SK-N-MC (cell line): ENCODE data around the gene IL18.
"Not testable (repeated sequence)": the region's sequence is repeated elsewhere in the genome, so short reads cannot be mapped to it uniquely, and the experiment has no call there.

Experiments
- DNase-seq: peaks from one replicate; pipeline ENCODE4 v3.0.0-alpha.2; 2011; ENCODE audit warnings: low read depth, low spot score
- H3K27ac ChIP-seq: fragments of 200-600 bp; sonication (generic); 2 replicates; pipeline ENCODE4 v1.5.1; 2016; ENCODE audit warnings: mixed run types
- H3K36me3 ChIP-seq: fragments of 200-600 bp; sonication (generic); 2 replicates; pipeline ENCODE4 v1.6.1; 2017; ENCODE audit warnings: antibody characterized with exemption, low read length, mixed read lengths; ENCODE audit not compliant: insufficient read depth
- H3K4me3 ChIP-seq: fragments of 200-600 bp; sonication (generic); 2 replicates; pipeline ENCODE4 v1.5.1; 2016
- H3K9ac ChIP-seq: fragments of 200-600 bp; sonication (generic); 2 replicates; pipeline ENCODE4 v1.8.0; 2017; ENCODE audit warnings: mixed run types, mixed read lengths; ENCODE audit not compliant: insufficient read length
- H3K9me3 ChIP-seq: fragments of 200-600 bp; sonication (generic); 2 replicates; pipeline ENCODE4 v1.6.1; 2017; ENCODE audit warnings: low read depth, mild to moderate bottlenecking, antibody characterized with exemption, low read length, moderate library complexity, mixed read lengths
- EZH2 ChIP-seq: fragments of 200-600 bp; sonication (generic); IDR thresholded peaks from one replicate; pipeline ENCODE4 v1.6.1; 2017; ENCODE audit warnings: antibody characterized with exemption
- FOXP2 ChIP-seq: optimal IDR thresholded peaks from 2 replicates; pipeline ENCODE3; 2011; ENCODE audit warnings: mild to moderate bottlenecking, moderate library complexity; ENCODE audit not compliant: insufficient read depth; ENCODE audit errors: extremely low read length, control extremely low read depth
- POLR2AphosphoS5 ChIP-seq: IDR thresholded peaks from 2 replicates; pipeline ENCODE4 v1.6.1; 2012; ENCODE audit warnings: mild to moderate bottlenecking, low read depth, low read length, borderline replicate concordance

IL18 gene

DNA sequence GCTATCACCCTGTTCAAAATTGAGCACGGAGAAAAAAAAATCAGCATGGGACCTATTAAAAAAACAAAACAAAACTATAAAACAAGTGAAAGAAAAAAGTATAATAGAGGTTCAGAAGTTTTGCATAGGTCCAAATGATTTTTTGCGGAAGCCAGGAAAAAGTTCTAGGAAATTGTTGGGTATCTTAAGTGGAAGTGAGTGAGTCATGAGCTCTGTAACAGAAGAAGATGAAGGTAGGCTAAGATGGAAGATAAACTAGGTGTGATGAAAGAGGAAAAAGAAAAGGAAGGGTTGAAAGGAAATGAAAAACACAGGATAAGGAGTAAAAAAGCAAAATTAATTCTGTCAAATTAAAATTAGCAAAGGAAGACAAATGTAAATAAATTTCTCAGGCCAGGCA is 49.4 kb downstream of the IL18 start:
- Histone ChIP-seq H3K36me3 (no peaks in the 10 kb centered on the region; the same call in 1 of the 2 replicates), H3K9ac (no peak overlapping the region), H3K27ac (no peak overlapping the region), H3K4me3 (no peak overlapping the region), H3K9me3 (peaks cover 5% of the 10 kb centered on the region; the same call in 1 of the 2 replicates)
- no peak for DNase-seq
- TF ChIP-seq EZH2 (no peak), FOXP2 (no peak), POLR2AphosphoS5 (no peak)

DNA sequence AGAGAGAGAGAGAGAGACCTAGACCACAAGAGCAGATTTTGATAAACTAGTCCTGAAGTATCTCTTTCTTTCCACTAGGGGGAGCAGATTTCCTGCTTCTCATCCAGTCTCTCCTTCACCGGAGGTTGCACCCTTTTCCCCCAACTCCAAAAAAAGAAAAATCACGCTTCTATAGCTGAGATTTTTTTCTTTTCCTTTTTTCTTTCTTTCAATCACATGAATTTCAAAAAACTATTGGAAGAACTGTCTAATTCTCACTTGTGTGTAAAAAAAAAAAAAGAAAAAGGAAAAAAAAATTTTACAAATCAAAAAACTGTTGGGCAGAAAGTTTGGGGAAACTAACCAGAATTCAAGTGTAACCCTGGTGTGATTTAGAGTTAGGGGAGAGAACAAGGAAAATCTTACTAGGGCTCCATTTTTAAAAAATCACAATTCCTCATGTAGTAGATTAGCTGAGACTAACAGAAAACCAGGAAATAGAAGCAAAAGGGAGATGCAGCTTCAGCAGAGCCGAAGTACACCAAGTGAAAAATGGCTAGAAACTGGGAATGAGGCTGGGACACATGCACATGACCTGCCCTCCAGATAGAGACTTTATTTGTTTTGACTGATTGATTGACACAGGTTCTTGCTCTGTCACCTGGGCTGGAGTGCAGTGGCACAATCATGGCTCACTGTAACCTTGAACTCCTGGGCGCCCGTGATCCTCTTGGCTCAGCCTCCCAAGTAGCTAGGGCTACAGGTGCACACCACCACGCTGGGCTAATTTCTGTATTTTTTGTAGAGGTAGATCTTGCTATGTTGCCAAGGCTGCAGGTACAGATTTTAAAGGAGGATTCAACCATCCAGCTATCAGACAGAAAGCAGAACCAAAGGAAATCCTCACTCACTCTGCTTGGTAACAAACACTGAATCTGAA is 50.1 kb downstream of the IL18 start:
- Histone ChIP-seq H3K36me3 (no peaks in the 10 kb centered on the region; the same call in 1 of the 2 replicates), H3K9me3 (peaks cover 5% of the 10 kb centered on the region; the same call in 1 of the 2 replicates), H3K9ac (no peak overlapping the region), H3K4me3 (no peak overlapping the region), H3K27ac (no peak overlapping the region)
- no peak for DNase-seq
- TF ChIP-seq POLR2AphosphoS5 = no peak
- no peak for TF ChIP-seq EZH2
- TF ChIP-seq FOXP2 = no peak

DNA sequence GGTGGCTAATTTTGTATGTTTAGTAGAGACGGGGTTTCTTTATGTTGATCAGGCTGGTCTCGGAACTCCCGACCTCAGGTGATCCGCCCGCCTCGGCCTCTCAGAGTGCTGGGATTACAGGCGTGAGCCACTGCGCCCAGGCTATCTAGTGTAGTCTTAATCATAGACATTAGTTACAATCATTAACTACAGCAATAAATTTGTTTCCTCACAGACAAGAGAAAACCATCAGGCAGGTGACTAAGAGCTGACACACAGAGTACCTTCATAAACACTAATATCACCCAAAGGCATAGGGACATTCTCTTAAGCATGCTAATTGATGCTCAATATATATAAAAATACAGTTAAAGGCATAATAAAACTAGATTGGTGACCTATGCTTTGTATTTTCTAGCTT is 57.8 kb downstream of the IL18 start:
- no peaks in the 10 kb centered on the region; the same call in 1 of the 2 replicates for H3K36me3 ChIP-seq
- no peak for DNase-seq
- H3K27ac ChIP-seq = no peak overlapping the region
- H3K9me3 ChIP-seq = peaks cover 5% of the 10 kb centered on the region; the same call in 1 of the 2 replicates
- no peak overlapping the region for H3K9ac ChIP-seq
- TF ChIP-seq POLR2AphosphoS5 = no peak
- TF ChIP-seq FOXP2 = no peak
- TF ChIP-seq EZH2 = no peak
- H3K4me3 ChIP-seq = no peak overlapping the region

DNA sequence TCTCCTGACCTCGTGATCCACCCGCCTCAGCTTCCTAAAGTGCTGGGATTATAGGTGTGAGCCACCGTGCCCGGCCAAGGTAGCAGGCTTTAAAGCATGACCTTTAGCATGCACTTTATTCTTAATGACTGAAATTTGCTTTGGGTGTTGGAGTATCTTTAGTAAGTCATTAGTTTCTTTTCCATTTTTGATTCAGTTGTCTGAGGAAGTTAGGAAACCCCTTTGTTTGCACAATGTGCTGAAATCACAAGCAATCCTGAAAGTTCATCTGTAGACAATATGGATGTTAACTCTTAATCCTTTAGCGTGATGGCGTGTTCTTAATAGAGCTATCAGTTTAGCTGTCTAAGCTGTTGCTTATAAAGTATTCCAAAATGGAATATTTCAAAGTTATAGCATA is 60.4 kb downstream of the IL18 start:
- Histone ChIP-seq H3K36me3 (no peaks in the 10 kb centered on the region), H3K27ac (no peak overlapping the region), H3K9me3 (no peaks in the 10 kb centered on the region), H3K9ac (no peak overlapping the region), H3K4me3 (no peak overlapping the region)
- TF ChIP-seq POLR2AphosphoS5 (no peak), FOXP2 (no peak), EZH2 (no peak)
- DNase-seq = no peak

DNA sequence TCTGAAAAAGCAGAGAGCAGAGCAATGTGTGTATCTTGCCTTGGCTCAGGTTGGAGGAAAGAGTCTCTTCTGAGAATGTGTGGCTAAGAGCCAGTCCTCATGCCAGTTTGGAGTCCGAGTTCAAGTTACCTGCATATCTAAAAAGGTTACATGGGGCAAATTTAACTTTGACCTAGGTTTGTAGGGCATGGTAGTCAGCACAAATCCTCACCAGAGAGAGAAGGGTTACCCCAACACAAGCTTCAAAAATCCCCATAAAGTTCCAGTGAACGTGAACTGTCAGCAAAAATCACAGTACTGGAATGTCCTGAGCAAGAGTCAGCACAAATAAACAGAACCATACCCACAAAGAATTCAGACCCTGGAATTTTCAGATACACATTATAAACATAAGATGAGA is 63.4 kb downstream of the IL18 start:
- no peak overlapping the region for H3K4me3 ChIP-seq
- H3K36me3 ChIP-seq = peaks cover 11% of the 10 kb centered on the region
- no peak for DNase-seq
- TF ChIP-seq POLR2AphosphoS5 = no peak
- TF ChIP-seq FOXP2 = no peak
- TF ChIP-seq EZH2 = no peak
- no peaks in the 10 kb centered on the region for H3K9me3 ChIP-seq
- H3K9ac ChIP-seq = peak overlapping the region; percentile 8
- peak overlapping the region; percentile 59; the same call in 1 of the 2 replicates for H3K27ac ChIP-seq

DNA sequence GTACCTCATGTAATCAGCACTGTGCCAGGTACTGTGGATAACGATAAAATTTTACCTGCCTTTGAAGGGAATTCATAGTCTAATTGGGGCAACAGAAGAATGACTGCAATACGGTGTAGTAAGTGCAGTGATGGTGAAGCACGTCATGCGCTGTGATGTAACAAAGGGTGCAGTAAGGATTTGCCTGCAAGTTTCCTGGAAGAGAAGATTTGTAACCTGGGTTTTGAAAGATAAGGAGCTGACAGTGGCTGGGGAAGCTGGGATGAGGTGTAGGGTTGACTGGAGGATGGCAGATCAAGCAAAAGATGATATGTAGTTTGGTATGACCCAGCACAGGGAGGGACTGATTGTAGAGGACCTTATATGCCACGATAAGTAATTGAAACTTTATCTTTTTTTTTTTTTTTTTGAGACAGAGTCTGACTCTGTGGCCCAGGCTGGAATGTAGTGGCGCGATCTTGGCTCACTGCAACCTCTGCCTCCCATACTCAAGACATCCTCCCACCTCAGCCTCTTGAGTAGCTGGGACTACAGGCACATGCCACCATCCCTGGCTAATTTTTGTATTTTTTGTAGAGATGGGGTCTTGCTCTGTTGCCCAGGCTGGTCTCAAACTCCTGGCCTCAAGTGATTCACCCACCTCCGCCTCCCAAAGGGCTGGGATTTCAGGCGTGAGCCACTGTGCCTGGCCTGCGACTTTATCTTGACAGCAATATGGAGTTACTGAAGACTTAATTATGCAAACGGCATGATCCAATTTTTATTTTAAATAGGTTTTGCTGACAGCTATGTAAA is 66.0 kb downstream of the IL18 start:
- no peak for DNase-seq

DNA sequence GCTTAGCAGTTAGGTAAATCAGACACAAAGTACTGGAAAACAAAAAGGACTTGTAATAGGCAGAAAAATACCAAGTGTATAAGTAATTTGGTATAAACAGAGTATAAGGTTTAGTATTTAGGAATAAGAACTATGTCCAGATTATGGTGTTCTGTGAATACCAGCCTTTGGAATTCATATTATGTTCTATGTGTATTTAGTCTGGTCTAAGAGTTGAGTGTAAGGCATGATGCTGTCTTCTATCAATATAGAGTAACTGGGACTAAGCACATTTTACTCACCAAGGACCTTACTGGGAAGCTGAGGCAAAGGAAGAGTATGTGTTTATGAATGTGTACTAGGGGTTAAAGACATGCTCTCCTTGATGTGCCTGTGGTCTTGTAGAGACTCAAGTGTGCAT is 67.7 kb downstream of the IL18 start:
- Histone ChIP-seq H3K9me3 (no peaks in the 10 kb centered on the region), H3K9ac (no peak overlapping the region), H3K27ac (no peak overlapping the region), H3K4me3 (no peak overlapping the region), H3K36me3 (peaks cover 47% of the 10 kb centered on the region)
- TF ChIP-seq POLR2AphosphoS5 (no peak), EZH2 (no peak)
- DNase-seq = no peak

More for the DNA sequence above, 66.0 kb downstream of the IL18 start:
- peaks cover 30% of the 10 kb centered on the region for H3K36me3 ChIP-seq
- no peak overlapping the region for H3K4me3 ChIP-seq
- no peak for TF ChIP-seq POLR2AphosphoS5
- no peaks in the 10 kb centered on the region for H3K9me3 ChIP-seq
- no peak overlapping the region; the same call in 1 of the 2 replicates for H3K27ac ChIP-seq
- no peak overlapping the region for H3K9ac ChIP-seq

DNA sequence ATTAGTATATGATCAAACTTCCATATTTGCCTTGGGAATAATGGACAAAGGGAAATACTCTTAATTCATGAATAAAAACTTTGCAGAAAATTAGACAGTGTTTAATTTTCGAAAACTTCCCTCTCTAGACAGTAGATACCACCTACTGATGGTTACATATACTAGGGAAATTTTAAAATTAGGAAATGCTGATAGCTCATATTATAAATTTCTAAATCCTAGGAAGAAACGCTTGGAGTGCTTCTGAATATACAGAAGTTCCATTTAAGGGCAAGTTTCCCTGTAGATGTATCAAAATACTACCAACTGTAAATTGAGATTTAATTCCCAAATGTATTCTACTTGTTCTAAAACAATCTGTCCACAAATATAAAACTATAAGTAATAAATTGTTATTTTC is 68.6 kb downstream of the IL18 start:
- H3K36me3 ChIP-seq = peaks cover 56% of the 10 kb centered on the region
- not testable (repeated sequence) for H3K4me3 ChIP-seq, H3K9ac ChIP-seq

More for the DNA sequence above, 68.6 kb downstream of the IL18 start:
- H3K27ac ChIP-seq, H3K9me3 ChIP-seq, DNase-seq: not testable (repeated sequence)
